ENCODE data around the gene NBPF1. TPM values are rescaled to one million over a fixed set of nuclear protein-coding genes. Genes with fewer than 3 reads are reported as not detected.

Gene NBPF1
- total and polyA plus RNA-seq, 9 of the 15 experiments (the other 6 are each of a cell fraction or from before 2014, with no cell fraction given): 5.2 to 42.6 (median 24.1) TPM

DNA sequence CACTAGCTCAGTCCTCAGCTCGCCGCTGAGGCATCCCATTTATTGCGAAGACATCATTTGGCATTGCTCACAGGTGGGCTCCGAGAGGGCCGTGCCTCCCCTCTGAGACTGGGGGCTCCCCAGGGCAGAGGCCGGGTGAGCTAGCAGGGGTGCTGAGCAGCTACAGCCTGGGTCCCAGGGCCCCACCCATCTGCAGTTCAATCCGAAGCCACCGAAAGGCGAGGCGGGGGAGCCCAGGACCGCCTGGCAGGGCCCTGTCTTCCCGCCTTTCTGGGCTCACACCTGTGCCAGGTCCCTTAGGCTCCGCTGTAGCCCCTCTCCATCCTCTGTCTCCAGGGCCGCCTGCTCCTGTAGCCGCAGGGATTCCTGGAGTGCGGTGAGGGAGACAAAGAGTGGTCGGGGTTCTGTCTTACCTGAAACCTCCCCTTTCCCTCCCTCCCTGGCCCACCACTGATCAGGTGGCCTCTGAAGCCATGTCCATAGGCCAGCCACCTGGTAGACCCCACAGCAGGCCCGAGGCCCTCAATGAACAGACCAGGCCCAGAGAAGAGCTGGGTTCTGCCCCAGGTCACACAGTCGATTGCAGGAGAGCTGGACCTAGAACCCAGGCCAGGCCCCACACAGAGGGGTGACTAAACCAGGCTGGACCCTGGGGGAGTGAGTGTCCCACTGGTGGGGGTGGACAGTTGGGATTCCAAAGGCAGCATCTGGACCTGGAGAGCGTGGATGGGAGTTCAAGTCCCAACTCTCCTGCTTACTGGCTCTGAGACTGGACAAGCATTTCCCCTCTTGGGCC lies 18.1 kb upstream of the NBPF1 start (continued):
- TF ChIP-seq, protein P1, sequence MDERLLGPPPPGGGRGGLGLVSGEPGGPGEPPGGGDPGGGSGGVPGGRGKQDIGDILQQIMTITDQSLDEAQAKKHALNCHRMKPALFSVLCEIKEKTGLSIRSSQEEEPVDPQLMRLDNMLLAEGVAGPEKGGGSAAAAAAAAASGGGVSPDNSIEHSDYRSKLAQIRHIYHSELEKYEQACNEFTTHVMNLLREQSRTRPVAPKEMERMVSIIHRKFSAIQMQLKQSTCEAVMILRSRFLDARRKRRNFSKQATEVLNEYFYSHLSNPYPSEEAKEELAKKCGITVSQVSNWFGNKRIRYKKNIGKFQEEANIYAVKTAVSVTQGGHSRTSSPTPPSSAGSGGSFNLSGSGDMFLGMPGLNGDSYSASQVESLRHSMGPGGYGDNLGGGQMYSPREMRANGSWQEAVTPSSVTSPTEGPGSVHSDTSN (CRISPR knock-in tag; IDR thresholded peaks at IDR 0.05; ENCODE audit: low read depth): 0 out of 2 replicates have a peak, but pooled peaks have one; percentile 26
- TF ChIP-seq, protein P1 (tag; conservative IDR thresholded peaks at IDR 0.05; ENCODE audit: low read depth): no peak
- TF ChIP-seq NR4A1 (CRISPR knock-in tag; IDR thresholded peaks at IDR 0.05) (0 out of 2 replicates have a peak, but pooled peaks have one; percentile 71), NR4A1 (tag; IDR thresholded peaks at IDR 0.05) (0 out of 2 replicates have a peak, but pooled peaks have one; percentile 10), ZNF436 (CRISPR knock-in tag; IDR thresholded peaks at IDR 0.05) (peak; percentile 34; the same call in 1 of the 2 replicates), MAZ (CRISPR knock-in tag; conservative IDR thresholded peaks at IDR 0.05 in 1 of 2, IDR thresholded peaks at IDR 0.05 in 1 of 2) (0 out of 4 replicates have a peak, but pooled peaks of 1 of the 2 experiments have one; percentile 24), TSC22D4 (tag; IDR thresholded peaks at IDR 0.05) (no peak), SRF (CRISPR knock-in tag; IDR thresholded peaks at IDR 0.05) (peak in 1 of 2 experiments; percentile 11; a peak in 1 of 4 replicates), CBX2 (IDR thresholded peaks at IDR 0.05; ENCODE audit: insufficient read depth, low read length, poor library complexity, severe bottlenecking) (no peak), ZNF165 (CRISPR knock-in tag; IDR thresholded peaks at IDR 0.05; ENCODE audit: borderline replicate concordance) (peak; percentile 62), ZNF76 (CRISPR knock-in tag; IDR thresholded peaks at IDR 0.05; ENCODE audit: borderline replicate concordance) (peak; percentile 63; the same call in 1 of the 2 replicates), SP2 (IDR thresholded peaks at IDR 0.05; ENCODE audit: extremely low read depth, low read depth, low read length, poor library complexity, severe bottlenecking) (peak; percentile 2), CTBP1 (IDR thresholded peaks at IDR 0.05; ENCODE audit: borderline replicate concordance) (no peak), NR2F6 (CRISPR knock-in tag; IDR thresholded peaks at IDR 0.05) (no peak)
- TF ChIP-seq, protein P2, sequence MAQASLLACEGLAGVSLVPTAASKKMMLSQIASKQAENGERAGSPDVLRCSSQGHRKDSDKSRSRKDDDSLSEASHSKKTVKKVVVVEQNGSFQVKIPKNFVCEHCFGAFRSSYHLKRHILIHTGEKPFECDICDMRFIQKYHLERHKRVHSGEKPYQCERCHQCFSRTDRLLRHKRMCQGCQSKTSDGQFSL (CRISPR knock-in tag; IDR thresholded peaks at IDR 0.05): 0 out of 2 replicates have a peak, but pooled peaks have one; percentile 15
- TF ChIP-seq, protein P2 (tag; IDR thresholded peaks at IDR 0.05): no peak
